T-helper 17 cell (primary cell): ENCODE measurements around the gene RAD51C. TPM values are rescaled to one million over a fixed set of nuclear protein-coding genes. Genes with fewer than 3 reads are reported as not detected.
"Not testable (repeated sequence)": the region's sequence is repeated elsewhere in the genome, so short reads cannot be mapped to it uniquely, and the experiment has no call there.

Experiments used
- ATAC-seq: fragments of 150-1000 bp; cut with Tn5 transposase; 2 replicates; pipeline ENCODE4 v1.10.0; 2021; ENCODE audit warnings: mild to moderate bottlenecking, moderate library complexity
- DNase-seq, 3 donors: peaks; one replicate each; pipeline versions ENCODE4 v3.0.0 to v3.0.0-alpha.2; 2020 to 2021
- H3K9me3 ChIP-seq: one replicate; pipeline ENCODE4 v1.7.0; 2013; ENCODE audit warnings: low read length, mild to moderate bottlenecking; ENCODE audit not compliant: control insufficient read depth, poor library complexity, severe bottlenecking
- H3K27ac Mint-ChIP-seq: one replicate; pipeline ENCODE4 v1.8.0; 2022; ENCODE audit warnings: mild to moderate bottlenecking, moderate library complexity, mixed read lengths
- H3K27me3 Mint-ChIP-seq: one replicate; pipeline ENCODE4 v1.8.0; 2022; ENCODE audit warnings: mixed read lengths
- H3K36me3 Mint-ChIP-seq: one replicate; pipeline ENCODE4 v1.8.0; 2022; ENCODE audit warnings: low read depth, mixed read lengths
- H3K4me1 Mint-ChIP-seq: one replicate; pipeline ENCODE4 v1.8.0; 2022; ENCODE audit warnings: mild to moderate bottlenecking, mixed read lengths
- H3K4me3 Mint-ChIP-seq: one replicate; pipeline ENCODE4 v1.8.0; 2022; ENCODE audit warnings: mild to moderate bottlenecking, moderate library complexity, mixed read lengths
- total RNA-seq, 4 donors: library from RNA in 2 of 4; stranded (reverse) in 2 of 4; gene quantifications; one replicate each; pipeline ENCODE4 v1.2.3 and lab custom pipeline; 2022 to 2026

The RAD51C gene
- total RNA-seq, 2 donors from 2014 or later: 6.3 to 16.0 TPM

GRCh38 chr17:58667934-58668597 is 24.3 kb upstream of the RAD51C start:
- Mint-ChIP-seq H3K4me3 (no peak overlapping the region), H3K4me1 (peaks cover 10% of the 10 kb centered on the region), H3K27me3 (peaks cover 26% of the 10 kb centered on the region), H3K36me3 (no peaks in the 10 kb centered on the region), H3K27ac (no peak overlapping the region)
- no peak for ATAC-seq
- DNase-seq: no peak
- no peaks in the 10 kb centered on the region for H3K9me3 ChIP-seq

- peaks cover 10% of the 10 kb centered on the region for H3K4me1 Mint-ChIP-seq
- no peaks in the 10 kb centered on the region for H3K36me3 Mint-ChIP-seq
- no peak overlapping the region for H3K4me3 Mint-ChIP-seq
- ATAC-seq (no peak), DNase-seq (no peak)
- no peak overlapping the region for H3K27ac Mint-ChIP-seq
- peaks cover 26% of the 10 kb centered on the region for H3K27me3 Mint-ChIP-seq
- H3K9me3 ChIP-seq: no peaks in the 10 kb centered on the region
Observed at GRCh38 chr17:58668598-58668935, 23.8 kb upstream of the RAD51C start.

GRCh38 chr17:58669853-58670252 is 22.5 kb upstream of the RAD51C start:
- H3K9me3 ChIP-seq: no peaks in the 10 kb centered on the region
- ATAC-seq (no peak), DNase-seq (no peak)
- Mint-ChIP-seq H3K27me3 (peaks cover 26% of the 10 kb centered on the region), H3K4me3 (no peak overlapping the region), H3K36me3 (no peaks in the 10 kb centered on the region), H3K27ac (no peak overlapping the region), H3K4me1 (peaks cover 10% of the 10 kb centered on the region)

GRCh38 chr17:58671969-58672368 is 20.4 kb upstream of the RAD51C start:
- H3K9me3 ChIP-seq: no peaks in the 10 kb centered on the region
- peak overlapping the region; percentile 14 for H3K27ac Mint-ChIP-seq
- H3K27me3 Mint-ChIP-seq: peaks cover 18% of the 10 kb centered on the region
- H3K4me3 Mint-ChIP-seq: no peak overlapping the region
- ATAC-seq: no peak
- H3K4me1 Mint-ChIP-seq: peaks cover 4% of the 10 kb centered on the region
- no peak for DNase-seq
- no peaks in the 10 kb centered on the region for H3K36me3 Mint-ChIP-seq

DNA sequence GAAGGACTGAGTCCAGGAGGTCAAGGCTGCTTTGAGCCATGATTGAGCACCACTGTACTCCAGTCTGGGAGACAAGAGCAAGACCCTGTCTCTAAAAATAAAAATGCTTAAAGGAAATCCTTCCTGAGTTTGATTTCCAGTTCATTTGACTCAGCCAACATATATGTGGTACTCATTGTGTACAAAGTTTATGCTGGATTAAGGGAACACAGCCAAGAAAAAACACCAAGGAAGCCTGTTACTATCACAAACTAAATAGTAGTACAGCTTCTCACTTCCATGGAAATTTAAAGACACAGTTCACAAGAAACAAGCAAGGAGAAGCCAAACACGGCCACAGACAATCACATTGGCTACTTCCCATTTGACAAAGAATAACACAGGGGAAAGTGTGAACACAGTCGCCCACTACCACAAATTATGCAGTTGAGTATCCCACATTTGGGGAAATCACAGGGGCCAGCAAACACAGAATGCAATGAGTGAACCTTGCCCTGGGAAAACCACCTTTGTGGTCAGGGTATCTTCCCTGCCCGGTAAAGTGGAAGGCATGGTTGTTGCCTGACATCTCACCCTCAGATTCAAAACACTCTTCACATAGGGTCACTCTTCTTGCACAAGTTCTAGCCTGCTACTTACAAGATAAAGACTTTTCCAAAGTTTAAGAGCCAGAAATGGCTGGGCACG is 15.1 kb upstream of the RAD51C start:
- Mint-ChIP-seq H3K4me1 (peaks cover 5% of the 10 kb centered on the region), H3K36me3 (no peaks in the 10 kb centered on the region), H3K27ac (no peak overlapping the region), H3K27me3 (no peaks in the 10 kb centered on the region), H3K4me3 (no peak overlapping the region)
- DNase-seq: no peak
- H3K9me3 ChIP-seq: no peaks in the 10 kb centered on the region
- ATAC-seq: no peak

DNA sequence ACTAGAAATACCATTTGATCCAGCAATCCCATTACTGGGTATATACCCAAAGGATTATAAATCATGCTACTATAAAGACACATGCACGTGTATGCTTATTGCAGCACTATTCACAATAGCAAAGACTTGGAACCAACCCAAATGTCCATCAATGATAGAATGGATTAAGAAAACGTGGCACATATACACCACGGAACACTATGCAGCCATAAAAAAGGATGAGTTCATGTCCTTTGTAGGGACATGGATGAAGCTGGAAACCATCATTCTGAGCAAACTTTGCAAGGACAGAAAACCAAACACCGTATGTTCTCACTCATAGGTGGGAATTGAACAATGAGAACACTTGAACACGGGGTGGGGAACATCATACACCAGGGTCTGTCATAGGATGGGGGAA is 14.1 kb upstream of the RAD51C start:
- H3K4me1 Mint-ChIP-seq, H3K36me3 Mint-ChIP-seq, H3K27me3 Mint-ChIP-seq, H3K4me3 Mint-ChIP-seq, ATAC-seq, H3K27ac Mint-ChIP-seq, DNase-seq, H3K9me3 ChIP-seq: not testable (repeated sequence)

GRCh38 chr17:58679263-58680037 is 13.0 kb upstream of the RAD51C start:
- no peak for DNase-seq
- H3K36me3 Mint-ChIP-seq: no peaks in the 10 kb centered on the region
- no peaks in the 10 kb centered on the region for H3K27me3 Mint-ChIP-seq
- H3K4me3 Mint-ChIP-seq: no peak overlapping the region
- H3K9me3 ChIP-seq: no peaks in the 10 kb centered on the region
- ATAC-seq: no peak
- H3K4me1 Mint-ChIP-seq: peaks cover 5% of the 10 kb centered on the region
- no peak overlapping the region for H3K27ac Mint-ChIP-seq

DNA sequence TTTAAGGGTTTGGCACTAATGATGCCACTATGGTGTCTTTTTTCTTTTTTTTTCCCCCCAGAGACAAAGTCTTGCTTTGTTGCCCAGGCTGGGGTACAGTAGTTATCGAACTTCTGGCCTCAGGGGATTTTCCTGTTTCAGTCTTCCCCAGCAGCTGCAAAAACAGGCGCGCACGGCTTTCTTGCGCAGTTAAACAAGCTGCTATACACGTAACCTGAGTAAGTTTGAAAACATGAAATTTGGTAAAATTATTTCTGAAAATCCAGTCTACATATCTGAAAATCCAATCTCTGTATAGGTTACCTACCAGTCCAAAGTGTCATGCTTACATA is 12.4 kb upstream of the RAD51C start:
- DNase-seq (no peak), ATAC-seq (no peak)
- no peaks in the 10 kb centered on the region for H3K9me3 ChIP-seq
- Mint-ChIP-seq H3K4me3 (no peak overlapping the region), H3K27me3 (no peaks in the 10 kb centered on the region), H3K27ac (no peak overlapping the region), H3K36me3 (no peaks in the 10 kb centered on the region), H3K4me1 (peaks cover 5% of the 10 kb centered on the region)

DNA sequence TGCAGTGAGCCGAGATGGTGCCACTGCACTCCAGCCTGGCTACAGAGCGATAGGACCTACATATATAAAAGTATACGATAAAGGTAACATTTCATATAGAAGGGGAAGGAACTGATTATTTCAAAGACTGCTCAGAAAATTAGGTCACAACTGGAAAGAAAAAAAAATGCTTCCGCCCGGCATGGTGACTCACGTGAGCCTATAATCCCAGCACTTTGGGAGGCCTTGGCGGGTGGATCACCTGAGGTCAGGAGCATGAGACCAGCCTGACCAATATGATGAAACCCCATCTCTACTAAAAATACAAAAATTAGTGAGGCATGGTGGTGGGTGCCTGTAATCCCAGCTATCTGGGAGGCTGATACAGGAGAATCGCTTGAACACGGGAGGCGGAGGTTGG is 8.4 kb upstream of the RAD51C start:
- no peaks in the 10 kb centered on the region for H3K9me3 ChIP-seq

GRCh38 chr17:58684462-58684861 is 7.9 kb upstream of the RAD51C start:
- not testable (repeated sequence) for ATAC-seq

More for the DNA sequence above, 8.4 kb upstream of the RAD51C start:
- H3K4me3 Mint-ChIP-seq: no peak overlapping the region
- H3K36me3 Mint-ChIP-seq: peaks cover 3% of the 10 kb centered on the region
- DNase-seq (no peak), ATAC-seq (no peak)
- H3K4me1 Mint-ChIP-seq: peaks cover 6% of the 10 kb centered on the region
- no peaks in the 10 kb centered on the region for H3K27me3 Mint-ChIP-seq
- peak overlapping the region; percentile 6 for H3K27ac Mint-ChIP-seq

DNA sequence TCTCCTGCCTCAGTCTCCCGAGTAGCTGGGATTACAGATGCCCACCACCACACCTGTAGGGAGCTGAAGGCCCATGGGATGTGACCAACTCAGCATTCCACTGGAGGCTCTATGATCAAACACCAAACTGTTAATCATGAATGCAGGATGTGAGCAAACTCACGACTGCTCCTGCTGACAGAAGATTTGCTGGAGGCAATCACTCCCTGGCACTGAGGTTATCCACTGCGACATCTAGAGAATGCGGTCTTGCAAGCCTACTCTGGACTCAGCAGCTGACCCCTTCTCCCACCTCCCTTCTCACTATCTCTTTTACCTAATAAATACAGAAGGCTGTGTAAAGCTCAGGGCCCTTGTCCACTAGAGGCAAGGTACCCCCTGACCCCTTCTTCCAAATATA is 5.4 kb upstream of the RAD51C start:
- no peak overlapping the region for H3K27ac Mint-ChIP-seq
- peaks cover 4% of the 10 kb centered on the region for H3K4me1 Mint-ChIP-seq
- no peaks in the 10 kb centered on the region for H3K27me3 Mint-ChIP-seq
- no peak overlapping the region for H3K4me3 Mint-ChIP-seq
- DNase-seq: no peak
- H3K36me3 Mint-ChIP-seq: peaks cover 3% of the 10 kb centered on the region
- no peaks in the 10 kb centered on the region for H3K9me3 ChIP-seq
- no peak for ATAC-seq

More at GRCh38 chr17:58684462-58684861, 7.9 kb upstream of the RAD51C start:
- not testable (repeated sequence) for H3K9me3 ChIP-seq, H3K4me3 Mint-ChIP-seq, H3K27ac Mint-ChIP-seq, H3K27me3 Mint-ChIP-seq, H3K4me1 Mint-ChIP-seq, H3K36me3 Mint-ChIP-seq, DNase-seq

- Mint-ChIP-seq H3K36me3 (peaks cover 3% of the 10 kb centered on the region), H3K27me3 (no peaks in the 10 kb centered on the region), H3K4me1 (peaks cover 17% of the 10 kb centered on the region), H3K27ac (no peak overlapping the region), H3K4me3 (no peak overlapping the region)
- H3K9me3 ChIP-seq: no peaks in the 10 kb centered on the region
- ATAC-seq (no peak), DNase-seq (no peak)
Observed at GRCh38 chr17:58688521-58688920, 3.9 kb upstream of the RAD51C start.

- not testable (repeated sequence) for H3K4me3 Mint-ChIP-seq, H3K27me3 Mint-ChIP-seq, H3K36me3 Mint-ChIP-seq, H3K9me3 ChIP-seq, ATAC-seq, H3K27ac Mint-ChIP-seq, DNase-seq
- H3K4me1 Mint-ChIP-seq: peaks cover 21% of the 10 kb centered on the region
Observed at GRCh38 chr17:58690033-58690432, 2.4 kb upstream of the RAD51C start.
